IMR-90 (cell line): ENCODE data around the gene CHRNA10. TPM values are rescaled to one million over a fixed set of nuclear protein-coding genes. Genes with fewer than 3 reads are reported as not detected.

Source experiments
- ATAC-seq: fragments of 200-7000 bp; cut with Tn5 transposase; 2 replicates; pipeline ENCODE4 v1.9.1; 2020; ENCODE audit warnings: low read depth, mild to moderate bottlenecking, moderate library complexity
- BruUV-seq: library from RNA; stranded (reverse); fragments of 400-500 nt; replicated peaks from 2 replicates; lab custom pipeline; 2021; lab: Mats Ljungman, UMichigan
- CTCF ChIA-PET: fragments of 300-600 bp; formaldehyde crosslinking; extraction: SDS; loops from one replicate; lab custom pipeline; 2021; ENCODE audit warnings: antibody characterized with exemption; lab: Yijun Ruan, JAX
- POLR2A ChIA-PET: fragments of 300-600 bp; sonication (Branson Sonifier 250); formaldehyde crosslinking; loops from one replicate; lab custom pipeline; 2022; ENCODE audit warnings: antibody characterized with exemption; ENCODE audit not compliant: unreplicated experiment; lab: Charles Lee
- DNase-seq: peaks from one replicate; pipeline ENCODE4 v3.0.0; 2013
- H2AFZ ChIP-seq: replicated peaks from 2 replicates; pipeline ENCODE3; 2013; ENCODE audit warnings: low read length, mild to moderate bottlenecking; ENCODE audit not compliant: poor library complexity
- H2AK5ac ChIP-seq: 2 replicates; pipeline ENCODE4 v1.6.1; 2013; ENCODE audit warnings: low read depth, low read length, inconsistent platforms
- H2AK9ac ChIP-seq: replicated peaks from 2 replicates; pipeline ENCODE3; 2013; ENCODE audit warnings: mild to moderate bottlenecking, low read depth, low read length, moderate library complexity; ENCODE audit not compliant: poor library complexity
- H2BK120ac ChIP-seq: 2 replicates; pipeline ENCODE4 v1.6.1; 2013; ENCODE audit warnings: low read depth, low read length, inconsistent platforms
- H2BK15ac ChIP-seq: 3 replicates; pipeline ENCODE4 v1.6.1; 2013; ENCODE audit warnings: low read depth, low read length, inconsistent platforms
- H2BK20ac ChIP-seq: 2 replicates; pipeline ENCODE4 v1.6.1; 2013; ENCODE audit warnings: low read depth, mild to moderate bottlenecking, inconsistent platforms, low read length, moderate library complexity
- H2BK5ac ChIP-seq: 2 replicates; pipeline ENCODE4 v1.6.1; 2013; ENCODE audit warnings: mild to moderate bottlenecking, low read depth, low read length, inconsistent platforms; ENCODE audit not compliant: poor library complexity, severe bottlenecking
- H3K14ac ChIP-seq: replicated peaks from 2 replicates; pipeline ENCODE4 v1.6.1; 2013; ENCODE audit warnings: low read depth, low read length, inconsistent platforms
- H3K18ac ChIP-seq: 2 replicates; pipeline ENCODE4 v1.6.1; 2013; ENCODE audit warnings: low read depth, low read length, control low read depth
- H3K23ac ChIP-seq: 2 replicates; pipeline ENCODE4 v1.6.1; 2013; ENCODE audit warnings: low read depth, low read length, inconsistent platforms
- H3K27ac ChIP-seq: 2 replicates; pipeline ENCODE4 v1.5.1; 2013; ENCODE audit warnings: mild to moderate bottlenecking, control low read depth, low read length; ENCODE audit not compliant: insufficient read depth
- H3K27me3 ChIP-seq: 2 replicates; pipeline ENCODE4 v1.6.1; 2013; ENCODE audit warnings: low read length; ENCODE audit not compliant: control insufficient read depth, insufficient read depth
- H3K36me3 ChIP-seq: 2 replicates; pipeline ENCODE4 v1.6.1; 2013; ENCODE audit warnings: low read length, mixed read lengths; ENCODE audit not compliant: control insufficient read depth, insufficient read depth
- H3K4ac ChIP-seq: 2 replicates; pipeline ENCODE4 v1.6.1; 2013; ENCODE audit warnings: low read depth, low read length, inconsistent platforms
- H3K4me1 ChIP-seq: 2 replicates; pipeline ENCODE4 v1.6.1; 2013; ENCODE audit warnings: low read length, mixed read lengths; ENCODE audit not compliant: control insufficient read depth, insufficient read depth
- H3K4me2 ChIP-seq: 2 replicates; pipeline ENCODE4 v1.6.1; 2013; ENCODE audit warnings: low read depth, mild to moderate bottlenecking, control low read depth, low read length, moderate library complexity
- H3K4me3 ChIP-seq: 2 replicates; pipeline ENCODE4 v1.5.1; 2013; ENCODE audit warnings: low read depth, mild to moderate bottlenecking, control low read depth, low read length, moderate library complexity; ENCODE audit not compliant: insufficient read depth
- H3K56ac ChIP-seq: 2 replicates; pipeline ENCODE4 v1.6.1; 2013; ENCODE audit warnings: low read length, inconsistent platforms; ENCODE audit not compliant: insufficient read depth; ENCODE audit errors: extremely low read depth
- H3K79me1 ChIP-seq, 2 experiments: 2 replicates each; pipeline ENCODE4 v1.6.1; 2013; ENCODE audit warnings: low read length in 2 of 2, inconsistent platforms in 1 of 2, low read depth in 1 of 2
- H3K9ac ChIP-seq: 2 replicates; pipeline ENCODE4 v1.6.1; 2013; ENCODE audit warnings: low read depth, low read length, control low read depth
- H3K9me1 ChIP-seq: 2 replicates; pipeline ENCODE4 v1.6.1; 2013; ENCODE audit warnings: low read length, inconsistent platforms; ENCODE audit not compliant: insufficient read depth
- H3K9me3 ChIP-seq: 2 replicates; pipeline ENCODE4 v1.6.1; 2013; ENCODE audit warnings: low read length; ENCODE audit not compliant: control insufficient read depth, insufficient read depth
- H4K20me1 ChIP-seq: 2 replicates; pipeline ENCODE4 v1.6.1; 2013; ENCODE audit warnings: low read length, inconsistent platforms; ENCODE audit not compliant: insufficient read depth
- H4K5ac ChIP-seq: 2 replicates; pipeline ENCODE4 v1.6.1; 2013; ENCODE audit warnings: mild to moderate bottlenecking, low read depth, low read length, control low read depth
- H4K8ac ChIP-seq, 2 experiments: 2 replicates each; pipeline ENCODE4 v1.6.1; 2013; ENCODE audit warnings: low read depth in 2 of 2, low read length in 2 of 2, control low read depth in 1 of 2, inconsistent platforms in 1 of 2
- H4K91ac ChIP-seq: 2 replicates; pipeline ENCODE4 v1.6.1; 2013; ENCODE audit warnings: low read depth, low read length, inconsistent platforms; ENCODE audit not compliant: insufficient read depth
- BHLHE40 ChIP-seq: fragments of 150-350 bp; IDR thresholded peaks from 2 replicates; pipeline ENCODE4 v1.6.1; 2016; ENCODE audit warnings: mild to moderate bottlenecking, low read depth, low read length
- CEBPB ChIP-seq: IDR thresholded peaks from 2 replicates; pipeline ENCODE4 v1.6.1; 2012; ENCODE audit warnings: low read depth, low read length, improper control_type of control experiment
- CHD1 ChIP-seq: IDR thresholded peaks from 2 replicates; pipeline ENCODE4 v1.6.1; 2012; ENCODE audit warnings: low read depth, low read length, improper control_type of control experiment
- CTCF ChIP-seq: conservative IDR thresholded peaks from 2 replicates; pipeline ENCODE4 v1.5.1; 2012; ENCODE audit warnings: mild to moderate bottlenecking, low read depth, low read length, improper control_type of control experiment
- FOS ChIP-seq: fragments of 150-350 bp; IDR thresholded peaks from 2 replicates; pipeline ENCODE4 v1.6.1; 2016; ENCODE audit warnings: low read depth, low read length
- MAFK ChIP-seq: IDR thresholded peaks from 2 replicates; pipeline ENCODE4 v1.6.1; 2012; ENCODE audit warnings: low read depth, low read length, improper control_type of control experiment
- MXI1 ChIP-seq: IDR thresholded peaks from 2 replicates; pipeline ENCODE4 v1.6.1; 2012; ENCODE audit warnings: low read depth, mild to moderate bottlenecking, low read length, moderate library complexity, borderline replicate concordance
- NFE2L2 ChIP-seq: fragments of 150-350 bp; IDR thresholded peaks from 2 replicates; pipeline ENCODE4 v1.6.1; 2016; ENCODE audit warnings: low read depth, mild to moderate bottlenecking, low read length
- RCOR1 ChIP-seq: IDR thresholded peaks from 2 replicates; pipeline ENCODE4 v1.6.1; 2012; ENCODE audit warnings: mild to moderate bottlenecking, low read length, improper control_type of control experiment; ENCODE audit not compliant: insufficient replicate concordance
- RFX5 ChIP-seq: IDR thresholded peaks from 2 replicates; pipeline ENCODE4 v1.8.0; 2012; ENCODE audit warnings: low read depth, mild to moderate bottlenecking, low read length, moderate library complexity
- WGBS, 2 experiments: methylation state at CpG; one replicate each; pipeline versions ENCODE4 v1.1.5 to v1.1.7; 2013; ENCODE audit warnings: missing lambda C conversion rate in 2 of 2; ENCODE audit not compliant: insufficient read length in 1 of 2; ENCODE audit errors: extremely low coverage in 2 of 2; 5-methylcytosine and 5-hydroxymethylcytosine counted together
- dilution Hi-C: fragments of 300-500 bp; cut with HindIII; formaldehyde crosslinking; loops from one replicate; pipeline ENCODE4 v1.14.3; 2018; ENCODE audit warnings: low sequenced_read_pairs; ENCODE audit not compliant: unreplicated experiment
- in situ Hi-C: fragments of 300-500 bp; cut with MboI; formaldehyde crosslinking; loops from 3 replicates; pipeline ENCODE4 v1.14.3; 2019; ENCODE audit warnings: low sequenced_read_pairs, inconsistent platforms, mixed read lengths
- intact Hi-C: fragments of 100-400 bp; cut with micrococcal nuclease; formaldehyde crosslinking; loops from 2 replicates; pipeline ENCODE4 v1.10.0; 2022
- polyA plus RNA-seq, 3 experiments: library from polyadenylated mRNA; depleted of rRNA; stranded (reverse); fragments of >200 nt; gene quantifications; 2 replicates each; pipeline ENCODE4 v1.2.3, GENCODE V29; 2012; ENCODE audit warnings: low replicate concordance in 1 of 3
- total RNA-seq: library from RNA; depleted of rRNA; stranded (reverse); fragments of >200 nt; gene quantifications from 2 replicates; pipeline ENCODE4 v1.2.3, GENCODE V29; 2012

CHRNA10 gene
- total and polyA plus RNA-seq, 2 of the 4 experiments (the other 2 are of a cell fraction): 0.36 to 0.79 TPM

DNA sequence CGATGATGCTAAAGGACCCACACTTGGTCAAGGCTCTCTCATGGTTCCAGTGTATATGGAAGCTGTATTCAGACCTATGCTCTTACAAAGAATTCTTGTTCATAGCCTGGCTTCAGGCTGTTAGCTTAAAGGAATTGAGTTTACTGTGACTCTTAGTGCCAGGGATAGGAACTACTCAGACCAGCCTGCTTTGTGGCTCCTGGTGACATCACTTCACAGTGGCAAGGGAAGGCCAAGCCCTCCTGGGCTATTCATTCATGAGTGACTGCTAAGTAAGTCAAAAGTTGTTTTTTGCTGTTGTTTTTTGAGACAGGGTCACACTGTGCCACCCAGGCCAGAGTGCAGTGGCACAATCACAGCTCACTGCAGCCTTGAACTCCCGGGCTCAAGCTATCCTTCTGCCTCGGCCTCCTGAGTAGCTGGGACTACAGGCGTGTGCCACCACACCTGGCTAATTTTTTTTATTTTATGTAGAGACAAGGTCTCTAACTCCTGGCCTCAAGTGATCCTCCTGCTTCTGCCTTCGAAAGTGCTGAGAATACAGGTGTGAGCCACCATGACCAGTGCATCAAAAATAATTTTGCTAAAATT lies 39.0 kb downstream of the CHRNA10 start:
- no peaks in the 10 kb centered on the region for H4K20me1 ChIP-seq
- no TSS peak for BruUV-seq
- H4K5ac ChIP-seq: no peak overlapping the region
- TF ChIP-seq RCOR1: no peak
- TF ChIP-seq CHD1: no peak
- no peak for TF ChIP-seq RFX5
- TF ChIP-seq MAFK: no peak
- TF ChIP-seq CTCF: no peak
- no peak for TF ChIP-seq NFE2L2
- no peak for TF ChIP-seq FOS
- no peak for TF ChIP-seq BHLHE40
- no peak for TF ChIP-seq MXI1
- TF ChIP-seq CEBPB: no peak
- no peak overlapping the region for H3K4me2 ChIP-seq
- no peak overlapping the region for H2AK5ac ChIP-seq
- intact Hi-C loops: no loop called here
- DNase-seq: no peak
- H4K91ac ChIP-seq: no peak overlapping the region
- H2BK120ac ChIP-seq: no peak overlapping the region
- no peak overlapping the region for H3K14ac ChIP-seq
- H3K9me1 ChIP-seq: no peaks in the 10 kb centered on the region
- H3K9ac ChIP-seq: no peak overlapping the region
- WGBS, 2 experiments: 17% methylated on average over 1 of the region's 5 CpGs; no CpG with 5 or more reads in 1 of the 2 experiments
- H3K27ac ChIP-seq: no peak overlapping the region
- H2BK20ac ChIP-seq: no peak overlapping the region
- peaks cover 29% of the 10 kb centered on the region for H3K27me3 ChIP-seq
- H3K9me3 ChIP-seq: no peaks in the 10 kb centered on the region
- no peak overlapping the region for H2BK15ac ChIP-seq
- ChIA-PET CTCF (no interaction called here), POLR2A (no interaction called here)
- H4K8ac ChIP-seq: no peak overlapping the region
- in situ Hi-C loops: no loop called here
- H3K4me3 ChIP-seq: no peak overlapping the region
- no peak overlapping the region for H2AFZ ChIP-seq
- no peak overlapping the region for H3K23ac ChIP-seq
- H3K79me1 ChIP-seq: no peaks in the 10 kb centered on the region
- no peak for ATAC-seq
- no peak overlapping the region for H2BK5ac ChIP-seq
- dilution Hi-C loops: no loop called here
- H3K56ac ChIP-seq: no peak overlapping the region
- H3K18ac ChIP-seq: no peak overlapping the region
- no peak overlapping the region for H2AK9ac ChIP-seq
- H3K4me1 ChIP-seq: no peaks in the 10 kb centered on the region
- no peak overlapping the region for H3K4ac ChIP-seq
- H3K36me3 ChIP-seq: no peaks in the 10 kb centered on the region
